ENCODE measurements around the gene OSR1.

- TF ChIP-seq KLF16 (tag by site-specific recombination; IDR thresholded peaks at IDR 0.05) = no peak
- no peak for TF ChIP-seq ZNF768 (tag by site-specific recombination; IDR thresholded peaks at IDR 0.05)
- TF ChIP-seq ZNF571 (tag by site-specific recombination; IDR thresholded peaks at IDR 0.05) = no peak
- no peak for TF ChIP-seq ZNF645 (tag by site-specific recombination; IDR thresholded peaks at IDR 0.05)
- TF ChIP-seq CTCF (tag by site-specific recombination; IDR thresholded peaks at IDR 0.05) = no peak
- no peak for TF ChIP-seq REST (tag by site-specific recombination; IDR thresholded peaks at IDR 0.05)
- TF ChIP-seq ZNF24 (tag by site-specific recombination; IDR thresholded peaks at IDR 0.05) = no peak
- TF ChIP-seq YY1 (tag by site-specific recombination; IDR thresholded peaks at IDR 0.05) = no peak
- TF ChIP-seq PATZ1 (tag by site-specific recombination; IDR thresholded peaks at IDR 0.05) = no peak
- TF ChIP-seq TCF7L2 (IDR thresholded peaks at IDR 0.05; ENCODE audit: borderline replicate concordance, low read depth, low read length) = no peak
- TF ChIP-seq PRDM4 (tag by site-specific recombination; IDR thresholded peaks at IDR 0.05) = no peak
- no peak for TF ChIP-seq ZNF121 (tag by site-specific recombination; IDR thresholded peaks at IDR 0.05)
- TF ChIP-seq ZNF555 (tag by site-specific recombination; conservative IDR thresholded peaks at IDR 0.05) = no peak
- TF ChIP-seq GLIS1 (tag by site-specific recombination; IDR thresholded peaks at IDR 0.05) = no peak
Measured at GRCh38 chr2:19357402-19358241, 801 bp downstream of the OSR1 start.
